A549 treated with DMSO at 1 μM for 4 hours (cell line): ENCODE measurements around the gene CD1E. TPM values are rescaled to one million over a fixed set of nuclear protein-coding genes. Genes with fewer than 3 reads are reported as not detected.

ENCODE experiments used
- total RNA-seq: library from RNA; stranded (reverse); fragments of 200-300 nt; extraction: Qiagen RNA extraction; gene quantifications from 5 replicates; pipeline ENCODE4 v1.2.3, GENCODE V29; 2022; ENCODE audit warnings: low read depth

The CD1E gene
- total RNA-seq: not detected in 5 replicates

DNA sequence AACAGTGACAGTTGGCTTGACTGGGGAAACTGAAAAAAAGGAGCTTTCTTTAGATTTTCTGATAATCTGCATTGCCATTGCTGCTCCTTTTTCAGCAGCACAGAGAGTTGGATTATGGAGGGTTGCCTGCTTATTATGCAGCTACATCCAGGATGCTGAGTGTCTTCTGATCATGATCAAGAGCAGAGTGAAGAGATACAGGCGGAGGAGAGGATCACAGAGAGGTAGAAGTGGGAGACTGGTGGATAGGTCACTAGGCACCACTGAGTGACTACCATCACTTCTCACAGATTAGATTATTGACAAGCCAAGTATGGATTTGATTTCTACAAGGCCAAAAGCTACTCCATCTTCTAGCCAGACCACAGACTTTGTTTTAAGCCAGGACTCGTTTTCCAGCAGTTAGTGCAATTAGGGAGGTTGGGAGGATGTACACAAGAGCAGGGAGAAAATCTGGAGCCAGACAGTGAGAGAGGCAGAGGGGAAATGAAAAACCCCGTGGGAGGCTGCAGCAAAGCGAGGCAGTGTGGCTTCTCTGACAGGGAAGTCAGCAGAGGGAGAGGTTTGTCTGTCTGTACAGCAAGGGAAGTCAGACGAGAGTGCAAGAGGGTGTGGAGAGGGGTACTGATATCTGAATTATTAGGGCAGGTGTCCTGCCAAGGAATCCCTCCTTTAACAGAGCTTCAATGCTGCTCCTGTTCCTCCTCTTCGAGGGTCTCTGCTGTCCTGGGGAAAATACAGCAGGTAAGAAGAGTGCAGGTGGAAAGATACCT is at the start of gene CD1E:
TSS of gene CD1E (plus strand) at position 592 of the 773 bp plus-strand sequence. CDS start at position 687, 95 bp downstream.

DNA sequence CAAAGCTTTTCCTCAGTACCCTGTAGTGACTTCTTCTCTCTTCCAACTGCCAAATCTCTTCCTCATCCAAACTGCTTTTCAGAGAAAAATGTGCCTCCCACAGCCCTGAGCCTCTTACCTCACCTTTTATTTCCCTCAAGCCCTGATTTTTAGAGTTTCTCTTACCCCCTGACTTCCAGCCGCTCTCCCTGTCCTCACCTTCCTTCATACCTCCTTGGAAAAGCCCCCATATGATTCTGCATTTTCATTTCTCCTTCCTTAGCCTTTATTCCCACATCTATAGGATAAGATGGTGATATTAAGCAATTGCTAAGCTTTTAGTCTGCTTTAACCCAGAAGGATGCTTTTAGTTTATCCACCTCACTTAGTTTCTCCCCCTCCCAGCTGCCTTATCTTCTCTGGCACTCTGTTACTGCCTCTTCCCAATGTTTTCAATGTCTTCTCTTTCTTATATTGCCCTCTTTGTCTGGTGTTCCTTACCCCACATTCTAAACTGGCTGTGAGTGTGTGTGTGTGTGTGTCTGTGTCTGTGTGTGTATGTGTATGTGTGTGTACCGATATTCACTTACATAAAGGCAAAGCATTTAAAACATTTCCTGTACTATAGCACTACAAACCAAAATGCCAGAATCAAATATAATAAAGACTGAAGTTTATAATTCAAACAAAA is 22.1 kb upstream of the CD1E start, which contains the start of gene CD1B:
TSS of gene CD1B (minus strand) at position 51 of the 670 bp plus-strand sequence. CDS start 108 bp downstream, outside the sequence.

DNA sequence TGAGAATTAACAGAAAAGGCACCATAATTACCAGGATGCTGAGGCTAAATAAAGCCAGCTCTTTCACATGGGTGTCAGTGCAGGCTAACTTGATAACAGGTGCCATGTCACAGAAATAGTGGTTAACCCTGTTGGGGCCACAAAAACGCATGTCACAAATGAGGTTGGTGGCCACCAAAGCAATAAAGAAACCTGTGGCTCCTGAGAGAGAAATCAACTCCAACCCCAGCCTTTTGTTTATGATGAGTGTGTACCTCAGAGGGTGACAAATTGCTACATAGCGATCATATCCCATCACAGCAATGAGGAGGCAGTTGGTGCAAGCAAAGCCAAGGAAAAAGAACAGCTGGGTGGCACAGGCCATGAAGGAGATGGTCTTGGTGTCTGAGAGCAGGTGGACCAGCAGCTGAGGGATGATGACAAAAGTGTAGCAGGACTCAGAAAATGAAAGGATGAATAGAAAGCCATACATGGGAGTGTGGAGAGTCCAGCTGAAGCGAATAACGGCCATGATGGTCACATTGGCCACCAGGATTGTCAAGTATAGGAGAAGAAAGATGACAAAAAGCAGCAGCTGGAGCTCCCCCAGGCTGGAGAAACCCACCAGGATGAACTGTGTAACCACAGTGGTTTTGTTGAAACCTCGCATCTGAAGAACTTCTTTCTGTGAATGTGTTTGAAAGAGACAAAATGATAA is 45.3 kb downstream of the CD1E start, which contains the start of gene OR10T2:
TSS of gene OR10T2 (minus strand) at position 649 of the 697 bp plus-strand sequence. CDS start at position 649, 0 bp downstream.

Other genes starting within 250 kb of the CD1E start
- 0.05 TPM in 1 of 5 replicates, not detected in the others for gene CD1D, start 173.0 kb upstream of the CD1E start, total RNA-seq
- not detected in 5 replicates for gene CD1A, start 99.5 kb upstream of the CD1E start, total RNA-seq
- gene CD1C, start 64.0 kb upstream of the CD1E start, total RNA-seq: not detected in 5 replicates
- not detected in 5 replicates for gene CD1B, start 22.4 kb upstream of the CD1E start, total RNA-seq
- not detected in 5 replicates for gene OR10T2, start 45.6 kb downstream of the CD1E start, total RNA-seq
- gene OR10K2, start 72.3 kb downstream of the CD1E start, total RNA-seq: not detected in 5 replicates
- not detected in 5 replicates for gene OR10K1, start 107.9 kb downstream of the CD1E start, total RNA-seq
- gene OR10R2, start 118.3 kb downstream of the CD1E start, total RNA-seq: not detected in 5 replicates
- not detected in 5 replicates for gene OR6Y1, start 200.5 kb downstream of the CD1E start, total RNA-seq
- not detected in 5 replicates for gene OR6P1, start 216.7 kb downstream of the CD1E start, total RNA-seq
- not detected in 5 replicates for gene OR10X1, start 226.0 kb downstream of the CD1E start, total RNA-seq